ENCODE results near the gene RNF7.

DNA sequence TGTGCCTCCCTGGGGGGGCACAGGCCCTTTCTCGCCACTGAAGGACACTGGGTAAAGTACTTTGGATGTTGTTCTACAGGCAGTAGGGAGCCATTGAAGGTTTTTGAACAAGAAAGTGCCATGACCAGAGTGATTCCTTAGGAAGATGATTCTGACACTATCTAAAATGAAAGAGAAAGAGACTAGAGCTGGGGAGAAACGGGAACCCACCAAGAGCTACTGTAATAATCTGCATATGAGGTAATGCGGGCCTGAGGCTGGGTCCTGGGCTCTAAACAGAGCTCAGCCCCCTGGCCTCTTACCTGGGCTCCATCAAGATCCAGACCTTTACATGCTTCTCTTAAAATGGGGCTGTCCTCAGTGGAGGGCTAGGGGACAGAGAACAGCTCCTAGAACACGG, 50.1 kb downstream of the RNF7 start:
- TF ChIP-seq KDM1A (IDR thresholded peaks at IDR 0.05; ENCODE audit: low read depth) (no peak), RAD21 (conservative IDR thresholded peaks at IDR 0.05 in 1 of 2, IDR thresholded peaks at IDR 0.05 in 1 of 2) (no peak), JUN (IDR thresholded peaks at IDR 0.05) (no peak)
